GM18519 (cell line): Measurements from ENCODE around the gene DNAAF3.
A peak's percentile ranks its signal among the peaks of the same experiment; 100 is the strongest.
"Not testable (repeated sequence)": the region's sequence is repeated elsewhere in the genome, so short reads cannot be mapped to it uniquely, and the experiment has no call there.

Experiments used
- ATAC-seq: cut with Tn5 transposase; IDR thresholded peaks from one replicate; pipeline ENCODE4 v1.9.1; 2021; ENCODE audit warnings: mild to moderate bottlenecking, moderate library complexity; ENCODE audit not compliant: unreplicated experiment, low FRiP score

Gene DNAAF3

GRCh38 chr19:55176076-55176475 lies 9.7 kb upstream of the DNAAF3 start:
- ATAC-seq = no peak

GRCh38 chr19:55175117-55175867 lies 8.9 kb upstream of the DNAAF3 start:
- no peak for ATAC-seq

- ATAC-seq = no peak
Measured at GRCh38 chr19:55174425-55175116, 8.2 kb upstream of the DNAAF3 start.

GRCh38 chr19:55173714-55174409 lies 7.4 kb upstream of the DNAAF3 start:
- no peak for ATAC-seq

- ATAC-seq = no peak
Measured at GRCh38 chr19:55173186-55173713, 6.8 kb upstream of the DNAAF3 start.

GRCh38 chr19:55172741-55173140 lies 6.3 kb upstream of the DNAAF3 start:
- ATAC-seq = no peak

GRCh38 chr19:55172318-55172717 lies 5.9 kb upstream of the DNAAF3 start:
- ATAC-seq = not testable (repeated sequence)

GRCh38 chr19:55171440-55171839 lies 5.0 kb upstream of the DNAAF3 start:
- no peak for ATAC-seq

GRCh38 chr19:55169136-55169535 lies 2.7 kb upstream of the DNAAF3 start:
- no peak for ATAC-seq

GRCh38 chr19:55165952-55166529 lies 372 bp downstream of the DNAAF3 start:
- ATAC-seq = no peak

GRCh38 chr19:55161571-55162322 lies 4.7 kb downstream of the DNAAF3 start:
- ATAC-seq = no peak

GRCh38 chr19:55160986-55161365 lies 5.4 kb downstream of the DNAAF3 start:
- no peak for ATAC-seq

- peak; percentile 62 for ATAC-seq
Measured at GRCh38 chr19:55160128-55160985, 6.1 kb downstream of the DNAAF3 start.

- ATAC-seq = no peak
Measured at GRCh38 chr19:55158848-55159749, 7.3 kb downstream of the DNAAF3 start.

GRCh38 chr19:55158423-55158822 lies 8.0 kb downstream of the DNAAF3 start:
- no peak for ATAC-seq

- no peak for ATAC-seq
Measured at GRCh38 chr19:55157064-55157908, 9.1 kb downstream of the DNAAF3 start, which contains the start of gene TNNI3. Gene TNNI3 (minus strand): TSS chr19:55157732. CDS start chr19:55157589, 143 bp downstream.
